Myocyte (in vitro differentiated cells): Measurements from ENCODE around the gene PRR19. TPM values are rescaled to one million over a fixed set of nuclear protein-coding genes. Genes with fewer than 3 reads are reported as not detected.
A peak's percentile ranks its signal among the peaks of the same experiment; 100 is the strongest.

Experiments used
- DNase-seq: peaks from one replicate; pipeline ENCODE4 v3.0.0-alpha.2; 2012; ENCODE audit warnings: low read depth
- total RNA-seq: library from RNA; depleted of rRNA; stranded (reverse); fragments of >200 nt; gene quantifications from 2 replicates; pipeline ENCODE4 v1.2.3, GENCODE V29; 2014

The PRR19 gene
- total RNA-seq, 1 donor from 2014 or later: 2.6 TPM

DNA sequence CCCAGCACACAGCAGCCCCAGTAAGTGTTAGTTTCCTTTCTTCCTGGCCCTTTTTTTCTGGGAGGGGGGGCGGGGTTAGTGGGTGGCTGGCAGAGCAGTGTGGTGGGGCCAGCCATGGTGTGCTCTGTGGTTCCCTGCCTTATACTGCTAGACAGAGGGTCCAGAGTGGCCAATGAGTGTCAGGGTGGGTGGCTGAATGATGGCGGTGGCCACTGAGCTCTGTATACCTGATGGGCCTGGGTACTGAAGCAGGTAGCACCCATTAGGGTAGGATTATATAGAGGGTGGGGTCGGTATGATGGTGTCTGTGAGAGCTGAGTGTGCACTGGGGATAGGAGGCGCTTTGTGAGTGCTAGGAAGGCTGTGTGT lies 19.1 kb upstream of the PRR19 start:
- DNase-seq: no peak

DNA sequence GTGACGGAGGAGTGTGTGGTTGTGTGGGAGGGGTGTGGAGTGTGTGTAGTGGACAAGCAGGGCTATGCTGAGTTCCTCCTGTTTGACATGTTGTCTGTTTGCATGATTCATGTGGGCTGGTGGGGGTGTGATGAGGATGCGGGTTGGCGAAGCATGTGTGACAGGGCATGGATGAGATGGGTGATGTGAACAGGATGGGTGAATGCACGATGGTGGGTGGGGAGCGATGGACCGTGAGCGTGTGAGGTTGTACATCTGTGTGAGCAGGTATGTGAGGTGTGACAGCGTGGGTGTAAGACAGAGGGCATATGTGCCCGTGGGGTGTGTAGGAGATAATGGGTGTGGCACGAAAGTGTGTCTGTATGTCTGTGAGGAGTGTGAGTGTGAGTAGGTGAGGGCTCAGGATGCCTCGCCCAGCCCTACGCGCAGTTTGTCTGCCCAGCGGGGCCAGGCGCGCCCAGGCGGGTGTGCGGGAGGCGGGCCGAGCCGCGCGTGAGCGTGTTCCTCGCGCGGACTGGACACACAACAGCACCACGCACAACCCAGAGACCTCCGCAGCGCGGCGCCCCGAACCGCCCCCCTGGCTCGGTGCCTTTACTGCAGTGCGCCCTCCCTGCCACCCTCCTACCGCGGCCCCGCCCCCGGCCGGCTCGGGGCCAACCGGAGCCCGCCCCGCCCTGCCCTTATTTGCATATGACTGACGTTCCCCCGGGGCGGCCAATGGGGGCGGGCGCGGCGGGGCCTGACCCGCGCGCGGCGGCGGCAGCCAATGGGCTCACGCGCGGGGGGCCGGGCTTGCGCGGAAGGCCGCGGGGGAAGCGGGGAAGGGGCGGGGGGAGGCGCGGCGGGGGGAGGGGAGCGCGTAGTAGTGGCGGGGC lies 18.5 kb upstream of the PRR19 start:
- DNase-seq: peak; percentile 94

DNA sequence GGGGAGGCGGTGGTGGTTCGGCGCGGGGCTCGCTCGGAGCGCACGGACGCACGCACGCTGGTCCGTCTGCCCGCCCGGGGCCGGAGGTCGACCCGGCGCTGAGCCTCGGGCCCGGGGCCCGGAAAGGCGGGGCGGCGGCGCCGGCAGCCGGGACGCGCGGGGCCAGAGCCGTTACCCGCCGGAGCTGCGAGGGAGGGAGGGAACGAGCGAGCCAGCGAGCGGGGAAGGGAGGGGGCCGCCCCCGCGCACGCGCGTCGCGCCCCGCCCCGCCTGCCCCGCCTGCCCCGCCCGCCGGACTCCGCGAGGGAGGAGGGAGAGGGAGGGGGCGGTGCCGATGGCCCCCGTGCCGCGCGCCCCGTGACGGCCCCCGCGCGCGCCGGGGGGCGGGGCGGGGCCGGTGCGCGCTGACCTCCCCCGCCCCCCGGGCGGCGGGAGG lies 17.8 kb upstream of the PRR19 start:
- peak; percentile 77 for DNase-seq

DNA sequence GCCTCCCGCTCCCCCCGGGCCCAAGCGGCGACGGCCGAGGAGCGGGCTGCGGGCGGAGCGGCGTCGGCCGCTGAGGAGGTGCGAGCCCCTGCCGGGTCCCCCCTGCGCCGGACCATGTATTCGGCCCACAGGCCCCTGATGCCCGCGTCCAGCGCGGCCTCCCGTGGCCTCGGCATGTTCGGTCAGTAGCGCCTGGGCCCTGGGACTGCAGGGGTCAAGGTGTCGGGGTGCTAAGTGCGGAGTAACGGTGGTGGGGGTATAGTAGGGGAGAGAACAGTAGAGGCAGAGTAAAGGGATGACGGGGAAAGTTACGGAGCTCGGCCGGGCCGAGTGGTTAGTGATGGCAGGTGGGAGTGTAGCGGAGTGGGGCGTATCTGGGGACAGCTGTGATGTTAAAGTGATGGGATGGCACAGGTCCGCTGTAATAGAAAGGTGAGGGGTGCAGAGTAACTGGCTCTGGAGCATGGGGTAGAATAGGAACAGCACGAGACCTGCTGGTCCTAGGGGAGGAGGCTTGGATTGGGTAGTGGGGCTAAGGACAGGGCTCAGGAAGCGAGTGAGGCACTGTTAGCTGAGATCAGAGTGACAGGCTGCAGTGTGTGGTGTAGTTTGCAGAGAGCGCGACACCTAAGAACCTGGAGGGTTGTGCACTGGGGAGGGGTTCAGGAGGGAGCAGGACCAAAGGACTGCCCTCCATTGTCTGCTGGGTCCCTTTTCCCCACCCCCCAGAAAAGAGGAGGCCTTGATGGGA lies 17.2 kb upstream of the PRR19 start:
- peak; percentile 17 for DNase-seq

DNA sequence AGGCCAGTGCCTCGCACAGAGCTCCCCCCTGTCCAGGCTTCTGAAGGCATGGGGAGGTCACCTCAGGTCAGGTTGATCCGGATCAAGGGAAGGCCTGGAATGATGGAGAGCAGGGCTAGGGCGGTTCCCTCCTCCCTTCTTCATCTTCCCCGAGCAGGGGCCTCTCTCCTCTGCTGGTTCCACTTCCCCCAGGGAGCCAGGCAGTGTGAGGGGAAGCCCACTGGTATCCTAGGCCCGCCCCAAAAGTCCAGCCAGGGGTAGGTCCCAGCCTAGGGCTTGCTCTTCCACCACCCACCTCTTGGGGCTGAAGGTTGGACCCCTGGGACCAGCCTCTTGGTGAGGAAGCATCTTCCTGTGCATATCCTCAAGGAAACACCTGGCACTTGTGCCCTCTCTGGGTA lies 16.4 kb upstream of the PRR19 start:
- DNase-seq: no peak

DNA sequence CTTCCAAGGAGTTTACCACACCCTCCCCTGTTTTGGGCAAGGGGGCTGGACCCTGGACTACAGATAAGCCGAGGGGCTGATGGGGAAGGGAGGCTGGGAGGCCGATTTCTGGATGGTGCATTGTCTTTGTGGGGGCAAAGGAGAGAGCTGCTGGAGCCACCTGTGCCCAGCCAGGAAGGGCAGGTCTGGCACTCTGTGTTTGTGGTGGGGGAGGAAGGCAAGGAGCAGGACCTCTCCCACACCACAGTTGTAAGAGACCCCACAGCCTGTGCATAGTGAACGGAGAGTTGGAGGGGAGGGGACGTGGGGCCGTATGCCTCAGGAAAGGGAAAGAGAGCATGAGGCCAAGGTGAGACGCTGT lies 16.0 kb upstream of the PRR19 start:
- DNase-seq: no peak

DNA sequence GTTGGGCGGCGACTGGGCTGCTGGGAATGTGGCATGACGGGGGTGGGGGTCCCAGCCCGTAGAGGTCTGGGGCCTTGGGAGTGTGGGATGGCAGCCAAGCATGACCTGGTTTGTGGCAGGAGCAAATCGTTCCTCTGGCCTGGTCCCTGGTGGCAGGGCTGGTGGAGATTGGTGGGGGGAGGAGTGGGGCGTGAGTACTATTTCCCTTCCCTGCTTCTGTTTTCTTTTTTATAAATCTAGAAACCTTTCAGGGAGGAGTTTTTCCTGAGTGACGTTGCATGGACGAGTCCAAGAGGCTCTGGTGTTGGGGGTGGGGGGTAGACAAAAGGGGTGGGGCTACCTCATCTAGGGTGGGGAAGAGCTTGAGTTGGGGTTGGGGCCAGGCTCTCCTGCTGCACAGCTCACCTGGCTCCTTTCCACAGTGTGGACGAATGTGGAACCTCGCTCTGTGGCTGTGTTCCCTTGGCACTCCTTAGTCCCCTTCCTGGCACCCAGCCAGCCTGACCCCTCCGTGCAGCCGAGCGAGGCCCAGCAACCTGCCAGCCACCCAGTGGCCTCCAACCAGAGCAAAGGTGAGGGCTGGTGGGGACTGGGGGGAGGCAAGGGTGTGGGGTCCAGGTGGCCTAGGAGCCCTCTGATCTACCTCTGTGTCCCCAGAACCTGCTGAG lies 15.4 kb upstream of the PRR19 start:
- DNase-seq: no peak

DNA sequence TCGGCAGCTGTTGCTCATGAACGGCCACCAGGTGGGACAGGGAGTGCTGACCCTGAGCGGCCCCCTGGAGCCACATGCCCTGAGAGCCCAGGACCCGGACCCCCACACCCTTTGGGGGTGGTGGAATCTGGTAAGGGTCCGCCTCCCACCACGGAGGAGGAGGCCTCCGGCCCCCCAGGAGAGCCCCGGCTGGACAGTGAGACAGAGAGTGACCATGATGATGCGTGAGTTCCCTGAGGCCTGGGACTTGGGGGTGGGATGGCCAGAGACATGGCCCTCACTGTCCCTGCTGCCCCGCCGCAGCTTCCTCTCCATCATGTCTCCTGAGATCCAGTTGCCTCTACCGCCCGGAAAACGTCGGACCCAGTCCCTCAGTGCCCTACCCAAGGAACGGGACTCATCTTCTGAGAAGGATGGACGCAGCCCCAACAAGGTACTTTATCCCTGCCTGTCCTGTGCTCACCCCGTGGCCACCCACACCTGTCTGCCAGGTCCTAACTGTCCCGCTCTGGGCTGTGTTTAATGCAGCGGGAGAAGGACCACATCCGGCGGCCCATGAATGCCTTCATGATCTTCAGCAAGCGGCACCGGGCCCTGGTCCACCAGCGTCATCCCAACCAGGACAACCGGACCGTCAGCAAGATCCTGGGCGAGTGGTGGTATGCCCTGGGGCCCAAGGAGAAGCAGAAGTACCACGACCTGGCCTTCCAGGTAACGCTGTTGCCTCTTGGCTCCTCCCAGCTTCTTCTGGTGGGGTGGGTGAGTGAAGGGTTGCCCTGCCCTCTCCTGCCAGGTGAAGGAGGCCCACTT lies 14.7 kb upstream of the PRR19 start:
- DNase-seq: no peak

DNA sequence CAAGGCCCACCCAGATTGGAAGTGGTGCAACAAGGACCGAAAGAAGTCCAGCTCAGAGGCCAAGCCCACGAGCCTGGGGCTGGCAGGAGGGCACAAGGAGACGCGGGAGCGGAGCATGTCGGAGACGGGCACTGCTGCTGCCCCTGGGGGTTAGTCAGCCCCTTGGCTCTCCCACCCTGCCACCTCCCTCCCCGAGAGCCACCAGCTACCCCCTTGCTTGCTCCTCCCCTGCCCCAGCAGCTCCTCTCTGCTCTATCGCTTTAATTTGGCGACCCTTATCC lies 14.2 kb upstream of the PRR19 start:
- DNase-seq: no peak

DNA sequence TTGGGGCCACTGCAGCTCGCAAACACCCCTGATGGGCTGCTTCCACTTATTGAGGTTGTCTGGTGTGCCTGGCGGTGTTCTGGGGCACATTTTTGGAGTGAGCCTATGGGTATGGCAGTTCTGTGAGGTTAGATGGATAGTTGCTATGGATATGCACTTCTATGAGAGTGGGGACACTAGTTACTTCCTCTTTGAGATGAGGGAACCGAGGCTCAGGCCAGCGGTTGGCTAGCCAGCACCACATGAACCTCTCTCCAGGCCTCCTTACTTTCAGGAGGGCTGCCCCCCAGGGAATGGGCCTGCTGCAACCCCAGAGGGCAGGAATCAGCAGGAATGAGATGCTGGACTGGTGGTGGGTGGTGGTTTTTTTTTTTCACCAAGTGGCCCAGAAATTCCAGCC lies 13.5 kb upstream of the PRR19 start:
- no peak for DNase-seq

DNA sequence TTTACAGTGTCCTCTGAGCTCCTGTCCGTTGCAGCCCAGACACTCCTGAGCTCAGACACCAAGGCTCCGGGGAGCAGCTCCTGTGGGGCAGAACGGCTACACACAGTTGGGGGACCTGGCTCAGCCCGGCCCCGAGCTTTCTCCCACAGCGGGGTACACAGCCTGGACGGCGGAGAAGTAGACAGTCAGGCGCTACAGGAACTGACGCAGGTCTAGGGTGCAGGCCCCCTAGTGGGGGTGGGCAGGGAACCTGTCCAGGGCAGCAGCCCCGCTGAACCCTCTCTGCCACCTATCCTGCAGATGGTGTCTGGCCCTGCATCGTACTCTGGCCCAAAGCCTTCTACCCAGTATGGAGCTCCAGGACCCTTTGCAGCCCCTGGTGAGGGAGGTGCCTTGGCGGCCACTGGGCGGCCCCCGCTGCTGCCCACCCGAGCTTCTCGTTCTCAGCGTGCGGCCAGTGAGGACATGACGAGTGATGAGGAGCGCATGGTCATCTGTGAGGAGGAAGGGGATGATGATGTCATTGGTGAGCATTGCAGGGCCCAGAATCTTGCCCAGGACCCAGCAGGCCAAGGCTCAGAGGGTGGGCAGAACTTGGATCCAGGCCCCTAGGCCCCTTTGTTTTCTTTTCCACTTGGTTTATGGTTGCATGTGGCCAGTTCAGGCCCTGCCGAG lies 12.9 kb upstream of the PRR19 start:
- no peak for DNase-seq

DNA sequence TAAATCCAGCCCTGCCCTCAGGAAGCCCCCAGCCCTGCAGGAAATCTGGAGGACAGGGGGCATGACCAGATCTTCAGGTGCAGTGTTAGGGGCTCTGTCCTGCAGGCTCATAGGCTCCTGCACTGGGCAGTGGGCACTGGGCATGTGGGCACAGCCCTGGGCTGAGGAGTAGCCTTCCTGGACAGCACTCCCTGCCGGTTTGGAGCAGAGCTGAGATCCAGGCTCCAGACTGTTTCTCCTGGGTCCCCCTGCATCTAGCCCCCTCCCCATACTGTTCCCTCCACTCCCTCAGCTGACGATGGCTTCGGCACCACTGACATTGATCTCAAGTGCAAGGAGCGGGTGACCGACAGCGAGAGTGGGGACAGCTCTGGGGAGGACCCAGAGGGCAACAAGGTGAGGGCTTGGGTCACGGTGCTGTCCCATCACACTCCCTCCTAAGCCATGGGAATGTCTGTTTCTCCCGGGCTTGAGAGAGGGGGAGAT lies 12.3 kb upstream of the PRR19 start:
- DNase-seq: no peak

DNA sequence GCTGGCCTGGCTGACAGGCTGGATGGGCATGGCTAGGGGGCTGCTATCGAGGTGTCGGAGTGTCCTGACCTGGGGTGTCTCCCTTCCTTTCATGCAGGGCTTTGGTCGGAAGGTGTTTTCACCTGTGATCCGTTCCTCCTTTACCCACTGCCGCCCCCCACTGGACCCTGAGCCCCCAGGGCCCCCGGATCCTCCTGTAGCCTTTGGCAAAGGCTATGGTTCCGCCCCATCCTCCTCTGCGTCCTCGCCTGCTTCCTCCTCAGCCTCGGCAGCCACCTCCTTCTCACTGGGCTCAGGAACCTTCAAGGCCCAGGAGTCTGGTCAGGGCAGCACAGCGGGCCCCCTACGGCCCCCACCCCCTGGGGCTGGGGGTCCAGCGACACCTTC lies 11.8 kb upstream of the PRR19 start:
- no peak for DNase-seq

DNA sequence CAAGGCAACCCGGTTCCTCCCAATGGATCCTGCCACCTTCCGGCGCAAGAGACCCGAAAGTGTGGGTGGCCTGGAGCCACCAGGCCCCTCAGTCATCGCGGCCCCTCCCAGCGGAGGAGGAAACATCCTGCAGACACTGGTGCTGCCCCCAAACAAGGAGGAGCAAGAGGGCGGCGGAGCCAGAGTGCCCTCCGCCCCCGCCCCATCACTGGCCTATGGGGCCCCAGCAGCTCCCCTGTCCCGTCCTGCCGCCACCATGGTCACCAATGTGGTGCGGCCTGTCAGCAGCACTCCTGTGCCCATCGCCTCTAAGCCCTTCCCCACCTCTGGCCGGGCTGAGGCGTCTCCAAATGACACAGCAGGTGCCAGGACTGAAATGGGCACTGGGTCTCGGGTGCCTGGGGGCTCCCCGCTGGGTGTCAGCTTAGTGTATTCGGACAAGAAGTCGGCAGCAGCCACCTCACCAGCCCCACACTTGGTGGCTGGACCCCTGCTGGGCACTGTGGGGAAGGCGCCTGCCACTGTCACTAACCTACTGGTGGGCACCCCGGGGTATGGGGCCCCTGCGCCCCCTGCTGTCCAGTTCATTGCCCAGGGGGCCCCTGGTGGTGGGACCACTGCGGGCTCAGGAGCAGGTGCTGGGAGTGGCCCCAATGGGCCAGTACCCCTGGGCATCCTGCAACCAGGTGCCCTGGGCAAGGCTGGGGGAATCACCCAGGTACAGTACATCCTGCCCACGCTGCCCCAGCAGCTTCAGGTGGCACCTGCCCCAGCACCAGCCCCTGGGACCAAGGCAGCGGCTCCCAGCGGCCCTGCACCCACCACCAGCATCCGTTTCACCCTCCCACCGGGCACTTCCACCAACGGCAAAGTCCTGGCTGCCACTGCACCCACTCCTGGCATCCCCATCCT lies 11.2 kb upstream of the PRR19 start:
- DNase-seq: peak; percentile 17

DNA sequence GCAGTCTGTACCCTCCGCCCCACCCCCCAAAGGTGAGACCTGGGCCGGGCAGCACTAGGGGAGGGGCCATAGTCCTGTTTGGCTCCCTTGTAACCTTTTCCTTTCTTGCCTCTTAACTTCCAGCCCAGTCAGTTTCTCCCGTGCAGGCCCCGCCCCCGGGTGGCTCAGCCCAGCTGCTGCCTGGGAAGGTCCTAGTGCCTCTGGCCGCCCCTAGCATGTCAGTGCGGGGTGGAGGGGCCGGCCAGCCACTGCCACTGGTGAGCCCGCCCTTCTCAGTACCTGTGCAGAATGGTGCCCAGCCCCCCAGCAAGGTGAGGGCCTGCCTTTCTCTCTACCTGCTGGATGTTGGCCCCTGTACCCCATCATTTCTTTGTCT lies 10.5 kb upstream of the PRR19 start:
- no peak for DNase-seq

DNA sequence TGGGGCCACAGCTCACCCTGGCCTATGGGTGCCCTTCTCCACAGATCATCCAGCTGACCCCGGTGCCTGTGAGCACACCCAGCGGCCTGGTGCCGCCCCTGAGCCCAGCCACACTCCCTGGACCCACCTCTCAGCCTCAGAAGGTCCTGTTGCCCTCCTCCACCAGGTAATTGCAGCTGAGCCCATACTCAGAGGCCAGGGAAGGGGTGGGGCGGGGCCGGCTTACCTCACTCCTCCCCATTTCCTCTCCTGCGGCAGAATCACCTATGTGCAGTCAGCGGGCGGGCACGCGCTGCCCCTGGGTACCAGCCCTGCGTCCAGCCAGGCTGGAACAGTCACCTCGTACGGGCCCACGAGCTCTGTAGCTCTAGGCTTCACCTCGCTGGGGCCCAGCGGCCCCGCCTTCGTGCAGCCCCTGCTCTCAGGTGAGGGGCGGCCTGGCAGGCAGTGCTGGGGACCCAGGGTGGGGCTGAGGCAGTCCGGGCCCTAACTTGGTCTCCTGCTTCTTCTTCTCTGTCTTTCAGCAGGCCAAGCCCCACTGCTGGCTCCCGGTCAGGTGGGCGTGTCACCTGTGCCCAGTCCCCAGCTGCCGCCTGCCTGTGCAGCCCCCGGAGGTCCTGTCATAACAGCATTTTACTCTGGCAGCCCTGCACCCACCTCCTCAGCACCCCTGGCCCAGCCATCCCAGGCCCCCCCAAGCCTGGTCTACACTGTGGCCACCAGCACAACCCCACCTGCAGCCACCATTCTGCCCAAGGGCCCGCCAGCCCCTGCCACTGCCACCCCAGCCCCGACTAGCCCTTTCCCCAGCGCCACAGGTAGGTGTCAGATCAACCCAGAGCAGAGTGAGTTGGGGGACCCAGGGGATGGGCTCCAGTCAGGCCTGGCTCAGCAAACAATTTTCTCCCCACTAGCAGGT lies 9.6 kb upstream of the PRR19 start:
- DNase-seq: no peak

DNA sequence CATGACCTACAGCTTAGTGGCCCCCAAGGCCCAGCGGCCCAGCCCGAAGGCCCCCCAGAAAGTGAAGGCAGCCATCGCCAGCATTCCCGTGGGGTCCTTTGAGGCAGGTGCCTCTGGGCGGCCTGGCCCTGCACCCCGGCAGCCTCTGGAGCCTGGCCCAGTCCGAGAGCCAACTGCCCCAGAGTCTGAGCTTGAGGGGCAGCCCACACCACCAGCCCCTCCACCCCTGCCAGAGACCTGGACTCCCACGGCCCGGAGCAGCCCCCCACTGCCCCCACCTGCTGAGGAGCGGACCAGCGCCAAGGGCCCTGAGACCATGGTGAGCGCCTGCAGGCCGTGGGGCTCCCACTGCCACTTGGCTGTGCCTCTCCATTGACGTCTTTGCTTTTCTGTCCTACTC lies 9.0 kb upstream of the PRR19 start:
- no peak for DNase-seq

DNA sequence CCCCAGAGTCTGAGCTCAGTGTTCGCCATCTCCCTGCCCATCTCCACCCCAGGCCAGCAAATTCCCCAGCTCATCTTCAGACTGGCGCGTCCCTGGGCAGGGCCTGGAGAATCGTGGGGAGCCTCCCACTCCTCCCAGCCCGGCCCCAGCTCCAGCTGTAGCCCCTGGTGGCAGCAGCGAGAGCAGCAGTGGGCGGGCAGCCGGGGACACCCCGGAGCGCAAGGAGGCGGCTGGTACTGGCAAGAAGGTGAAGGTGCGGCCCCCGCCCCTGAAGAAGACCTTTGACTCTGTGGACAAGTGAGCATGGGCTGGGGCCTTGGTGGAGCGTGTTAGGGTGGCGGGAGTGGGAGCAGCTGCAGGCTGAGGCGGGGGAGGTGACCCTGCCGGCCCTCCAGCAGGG lies 8.4 kb upstream of the PRR19 start:
- DNase-seq: no peak

DNA sequence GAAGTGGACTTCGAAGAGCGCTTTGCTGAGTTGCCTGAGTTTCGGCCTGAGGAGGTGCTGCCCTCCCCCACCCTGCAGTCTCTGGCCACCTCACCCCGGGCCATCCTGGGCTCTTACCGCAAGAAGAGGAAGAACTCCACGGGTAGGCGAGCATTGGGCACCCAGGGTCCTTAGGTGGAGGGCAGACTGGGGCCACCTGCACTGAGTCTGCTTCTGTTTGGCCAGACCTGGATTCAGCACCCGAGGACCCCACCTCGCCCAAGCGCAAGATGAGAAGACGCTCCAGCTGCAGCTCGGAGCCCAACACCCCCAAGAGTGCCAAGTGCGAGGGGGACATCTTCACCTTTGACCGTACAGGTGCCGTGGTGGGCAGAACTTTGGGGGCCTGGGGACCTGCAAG lies 8.0 kb upstream of the PRR19 start:
- DNase-seq: no peak
